ENCODE data around the gene PLEKHA6.

Gene PLEKHA6

GRCh38 chr1:204277563-204278219 lies 82.0 kb downstream of the PLEKHA6 start:
- no peak for DNase-seq
- in situ Hi-C loops (cut with MboI; ENCODE audit: low pct_unique_long_range_greater_than_20kb, low sequenced_read_pairs): no loop called here

DNA sequence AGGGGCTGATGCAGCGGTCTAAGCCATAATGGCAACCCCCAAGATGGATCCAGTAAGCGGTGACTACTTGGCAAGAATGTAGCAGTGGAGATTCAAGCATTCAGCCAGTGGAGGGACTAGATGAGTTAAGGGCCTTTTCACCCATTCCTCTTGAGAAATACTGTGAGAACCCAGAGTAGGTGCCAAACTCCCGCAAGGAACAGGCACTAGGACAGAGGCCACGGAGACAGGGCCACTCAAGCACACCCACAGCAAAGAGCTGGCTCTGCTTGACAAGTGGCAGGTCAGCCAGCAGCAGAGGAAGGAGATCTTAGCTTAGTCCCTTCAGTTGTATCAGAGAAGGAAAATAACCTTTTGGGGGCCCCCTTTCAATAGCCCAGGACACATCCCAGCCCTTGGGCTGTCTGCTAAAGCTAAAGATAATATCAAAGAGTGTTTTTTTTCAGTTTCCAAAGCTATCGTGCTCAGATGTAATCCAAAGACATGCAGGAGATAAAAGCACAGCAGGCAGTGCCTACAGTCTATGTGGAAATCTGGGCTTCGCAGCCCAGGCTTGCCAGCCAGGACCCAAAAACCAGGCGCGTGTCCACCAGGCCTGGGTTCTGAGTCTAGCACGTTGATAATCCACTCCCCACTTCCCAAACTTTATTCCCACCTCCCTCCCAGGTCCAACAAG lies 83.9 kb downstream of the PLEKHA6 start:
- in situ Hi-C loops (cut with MboI; ENCODE audit: low pct_unique_long_range_greater_than_20kb, low sequenced_read_pairs): no loop called here

GRCh38 chr1:204274446-204274845 lies 85.3 kb downstream of the PLEKHA6 start:
- in situ Hi-C loops (cut with MboI; ENCODE audit: low pct_unique_long_range_greater_than_20kb, low sequenced_read_pairs): no loop called here
- DNase-seq: no peak

More for the DNA sequence above, 83.9 kb downstream of the PLEKHA6 start:
- DNase-seq: no peak

- DNase-seq: no peak
- in situ Hi-C loops (cut with MboI; ENCODE audit: low pct_unique_long_range_greater_than_20kb, low sequenced_read_pairs): no loop called here
These were observed 87.2 kb downstream of the PLEKHA6 start for GRCh38 chr1:204272505-204272904.

GRCh38 chr1:204271970-204272369 lies 87.8 kb downstream of the PLEKHA6 start:
- DNase-seq: no peak
- in situ Hi-C loops (cut with MboI; ENCODE audit: low pct_unique_long_range_greater_than_20kb, low sequenced_read_pairs): no loop called here

- no peak for DNase-seq
- in situ Hi-C loops (cut with MboI; ENCODE audit: low pct_unique_long_range_greater_than_20kb, low sequenced_read_pairs): no loop called here
These were observed 91.6 kb downstream of the PLEKHA6 start for GRCh38 chr1:204268101-204268500.

GRCh38 chr1:204267191-204267601 lies 92.5 kb downstream of the PLEKHA6 start:
- in situ Hi-C loops (cut with MboI; ENCODE audit: low pct_unique_long_range_greater_than_20kb, low sequenced_read_pairs): no loop called here
- DNase-seq: no peak

DNA sequence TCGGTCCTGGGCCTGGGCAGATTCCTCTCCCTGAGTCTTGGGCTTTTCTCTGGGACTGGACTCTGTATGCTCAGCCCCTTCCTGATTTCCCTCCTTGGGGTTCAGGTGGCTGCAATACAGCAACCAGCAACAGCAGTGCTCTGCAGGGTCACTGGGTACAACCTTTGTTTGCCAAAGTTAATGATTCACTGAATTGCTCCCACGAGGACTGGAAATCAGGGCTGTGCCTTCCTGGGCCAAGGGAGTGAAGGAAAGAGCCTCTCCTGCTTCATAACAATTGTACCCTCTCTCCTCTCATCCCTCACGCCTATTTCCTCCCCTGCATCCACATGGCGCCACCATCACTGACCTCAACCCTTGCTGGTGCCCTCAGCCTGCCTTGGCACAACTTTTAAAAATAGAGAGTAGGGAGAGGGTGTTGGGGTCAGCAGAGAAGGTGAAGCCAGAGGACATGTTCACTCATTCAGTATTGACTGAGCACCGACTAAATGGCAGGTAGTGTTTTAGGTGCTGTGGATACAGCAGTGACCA lies 93.2 kb downstream of the PLEKHA6 start:
- in situ Hi-C loops (cut with MboI; ENCODE audit: low pct_unique_long_range_greater_than_20kb, low sequenced_read_pairs): no loop called here

GRCh38 chr1:204265665-204266064 lies 94.1 kb downstream of the PLEKHA6 start:
- no peak for DNase-seq
- in situ Hi-C loops (cut with MboI; ENCODE audit: low pct_unique_long_range_greater_than_20kb, low sequenced_read_pairs): no loop called here

More for the DNA sequence above, 93.2 kb downstream of the PLEKHA6 start:
- DNase-seq: no peak

- in situ Hi-C loops (cut with MboI; ENCODE audit: low pct_unique_long_range_greater_than_20kb, low sequenced_read_pairs): no loop called here
- no peak for DNase-seq
These were observed 94.9 kb downstream of the PLEKHA6 start for GRCh38 chr1:204264805-204265204.

DNA sequence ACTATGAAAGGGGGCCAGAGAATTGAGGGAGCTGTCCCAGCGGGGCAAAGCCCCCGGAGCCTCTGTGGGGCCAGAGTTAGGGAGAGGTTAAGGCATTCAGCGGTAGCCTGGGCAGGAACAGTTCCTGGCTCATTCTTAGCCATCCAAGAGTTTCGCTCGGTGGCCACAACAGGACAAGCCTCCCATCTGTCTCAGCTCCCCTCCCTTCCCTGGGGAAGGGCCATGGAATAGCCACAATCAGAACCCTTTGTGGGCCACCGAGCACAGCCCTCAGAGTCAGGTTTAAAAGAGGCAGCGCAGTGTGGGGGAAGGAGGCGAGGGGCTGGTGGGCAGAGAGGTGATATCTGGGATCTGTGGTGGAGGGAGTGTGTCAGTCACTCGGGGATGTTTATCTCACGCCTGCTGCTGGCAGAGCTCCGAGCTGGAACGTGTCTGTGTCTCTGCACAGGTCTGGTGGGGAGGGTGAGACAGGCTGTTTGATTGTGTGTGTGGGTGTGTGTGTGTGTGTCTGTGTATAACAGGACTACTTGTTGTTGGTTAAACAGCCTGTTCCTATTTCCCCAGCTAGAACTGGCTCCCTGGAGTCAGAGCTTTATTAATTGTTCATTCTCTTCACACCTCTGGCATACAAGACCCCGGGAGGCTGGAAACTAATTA lies 96.3 kb downstream of the PLEKHA6 start:
- no peak for DNase-seq
- in situ Hi-C loops (cut with MboI; ENCODE audit: low pct_unique_long_range_greater_than_20kb, low sequenced_read_pairs): no loop called here

GRCh38 chr1:204262506-204263253 lies 97.0 kb downstream of the PLEKHA6 start:
- DNase-seq: no peak
- in situ Hi-C loops (cut with MboI; ENCODE audit: low pct_unique_long_range_greater_than_20kb, low sequenced_read_pairs): no loop called here

DNA sequence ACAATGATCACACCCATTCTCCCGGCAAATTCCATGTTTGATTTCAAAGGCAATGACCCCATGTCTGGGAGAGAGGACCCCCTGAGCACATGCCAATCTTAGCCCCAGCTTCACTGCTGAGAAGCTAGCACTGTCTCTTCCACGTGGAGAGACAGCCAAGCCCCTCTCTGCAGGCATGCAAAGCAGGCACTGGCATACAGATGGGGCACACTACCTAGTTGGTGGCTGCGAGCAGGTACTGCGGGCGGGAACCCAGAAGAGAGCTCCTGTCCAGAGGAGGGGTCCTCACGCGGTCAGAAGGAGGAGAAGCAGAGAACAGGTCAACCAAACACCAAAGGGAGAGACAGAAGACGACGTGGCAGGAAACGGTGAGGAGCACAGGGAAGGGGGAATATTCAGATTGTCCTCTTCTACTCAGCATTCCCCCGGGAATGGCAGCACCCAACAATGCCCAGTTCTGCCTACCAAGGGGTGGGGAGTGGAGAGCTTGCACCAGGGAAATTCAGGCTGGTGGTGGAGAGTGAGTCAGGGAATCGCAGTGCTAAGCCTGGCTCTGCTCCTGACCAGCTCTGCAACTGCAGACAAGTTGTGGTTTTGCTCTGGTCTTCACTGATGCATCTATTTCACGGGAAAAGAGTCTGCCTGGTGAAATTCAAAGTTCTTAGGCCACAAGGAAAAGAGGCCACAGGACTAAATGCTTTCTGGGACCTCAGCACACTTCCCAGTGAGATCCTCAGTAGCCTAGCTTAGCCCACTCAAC lies 97.8 kb downstream of the PLEKHA6 start:
- in situ Hi-C loops (cut with MboI; ENCODE audit: low pct_unique_long_range_greater_than_20kb, low sequenced_read_pairs): no loop called here
- no peak for DNase-seq

GRCh38 chr1:204261266-204261665 lies 98.5 kb downstream of the PLEKHA6 start:
- in situ Hi-C loops (cut with MboI; ENCODE audit: low pct_unique_long_range_greater_than_20kb, low sequenced_read_pairs): no loop called here
- DNase-seq: no peak

DNA sequence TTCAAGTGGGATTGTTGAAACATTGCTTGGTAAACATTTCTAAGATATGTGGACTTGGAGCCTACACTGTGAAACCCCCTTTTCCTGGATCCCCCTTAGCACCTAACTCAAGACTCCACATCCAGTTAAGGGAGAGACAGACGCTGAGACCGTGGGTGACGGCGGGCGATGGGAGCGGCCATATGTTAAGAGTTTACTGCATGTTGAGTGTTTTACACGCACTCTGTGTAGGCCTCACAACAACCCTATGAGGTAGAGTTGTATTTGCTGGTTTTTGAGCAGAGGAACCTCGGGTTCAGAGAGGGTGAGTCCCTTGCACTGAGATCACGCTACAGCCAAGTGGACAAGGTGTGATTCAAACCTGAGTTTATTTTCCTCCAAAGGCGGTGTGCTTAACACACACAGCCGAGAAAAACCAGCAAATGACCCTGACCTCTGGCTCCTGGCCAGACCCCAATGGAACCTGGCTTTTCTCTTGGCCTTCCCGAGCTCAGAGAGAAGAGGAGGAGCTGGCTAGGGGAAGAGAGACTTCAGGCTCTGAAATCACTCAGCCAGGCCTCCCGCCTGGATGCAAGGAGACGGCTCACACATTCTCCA lies 99.0 kb downstream of the PLEKHA6 start:
- in situ Hi-C loops (cut with MboI; ENCODE audit: low pct_unique_long_range_greater_than_20kb, low sequenced_read_pairs): no loop called here
- DNase-seq: no peak

GRCh38 chr1:204259782-204260181 lies 99.9 kb downstream of the PLEKHA6 start:
- in situ Hi-C loops (cut with MboI; ENCODE audit: low pct_unique_long_range_greater_than_20kb, low sequenced_read_pairs): no loop called here
- DNase-seq: no peak

GRCh38 chr1:204259196-204259595 lies 100.5 kb downstream of the PLEKHA6 start:
- in situ Hi-C loops (cut with MboI; ENCODE audit: low pct_unique_long_range_greater_than_20kb, low sequenced_read_pairs): no loop called here
- no peak for DNase-seq

All from KBM-7 (cell line).